Esophagus muscularis mucosa (tissue), 4 donors: Measurements from ENCODE around the gene ETV4. TPM values are rescaled to one million over a fixed set of nuclear protein-coding genes. Genes with fewer than 3 reads are reported as not detected.

Experiments used
- DNase-seq: peaks from one replicate; pipeline ENCODE4 v3.0.0-alpha.2; 2017; ENCODE audit errors: extremely low spot score
- H3K27ac ChIP-seq, 4 donors: fragments of 200-600 bp; sonication (generic); replicated peaks in 1 of 4; 1 replicate in 3 of 4; 2 replicates in 1 of 4; pipeline ENCODE4 v1.5.1; 2016 to 2019; ENCODE audit warnings: mild to moderate bottlenecking in 1 of 4
- H3K27me3 ChIP-seq, 4 donors: fragments of 200-600 bp; sonication (generic); one replicate each; pipeline versions ENCODE4 v1.5.1 to v1.6.0; 2016 to 2019
- H3K36me3 ChIP-seq, 4 donors: fragments of 200-600 bp; sonication (generic); one replicate each; pipeline ENCODE4 v1.5.1; 2016 to 2019
- H3K4me1 ChIP-seq, 4 donors: fragments of 200-600 bp; sonication (generic); one replicate each; pipeline ENCODE4 v1.5.1; 2016 to 2019
- H3K4me3 ChIP-seq, 4 donors: fragments of 200-600 bp; sonication (generic); 1 replicate in 2 of 4; 2 replicates in 2 of 4; pipeline ENCODE4 v1.5.1; 2016 to 2019; ENCODE audit warnings: mild to moderate bottlenecking in 4 of 4, moderate library complexity in 1 of 4
- H3K9me3 ChIP-seq, 4 donors: fragments of 200-600 bp; sonication (generic); 1 replicate in 3 of 4; 2 replicates in 1 of 4; pipeline ENCODE4 v1.5.1; 2016 to 2019
- CTCF ChIP-seq, 3 experiments: fragments of 200-600 bp in 2 of 3; fragments of 450-650 bp in 1 of 3; sonication (generic) in 2 of 3; IDR thresholded peaks; one replicate each; pipeline ENCODE4 v1.5.1; 2017 to 2019; ENCODE audit warnings: antibody characterized with exemption in 3 of 3, mild to moderate bottlenecking in 2 of 3, moderate library complexity in 1 of 3
- EP300 ChIP-seq: sonication (generic); formaldehyde crosslinking; IDR thresholded peaks from one replicate; pipeline ENCODE4 v1.6.1; 2017; ENCODE audit warnings: antibody characterized with exemption
- POLR2A ChIP-seq: fragments of 450-650 bp; IDR thresholded peaks from one replicate; pipeline ENCODE4 v1.6.1; 2017; ENCODE audit warnings: antibody characterized with exemption, moderate library complexity, mild to moderate bottlenecking, low read depth
- POLR2AphosphoS5 ChIP-seq, 2 donors: sonication (generic); formaldehyde crosslinking; IDR thresholded peaks; one replicate each; pipeline ENCODE4 v1.6.1; 2017; ENCODE audit warnings: antibody characterized with exemption in 2 of 2
- WGBS: methylation state at CpG from one replicate; pipeline ENCODE4 v1.1.5; 2018; 5-methylcytosine and 5-hydroxymethylcytosine counted together
- intact Hi-C: fragments of 100-400 bp; cut with DNase I; formaldehyde crosslinking; loops from one replicate; pipeline ENCODE4 v1.15.1; 2023
- total RNA-seq, 4 donors: library from RNA; depleted of rRNA; stranded (reverse); fragments of >200 nt; gene quantifications; one replicate each; pipeline versions ENCODE4 v1.1.0 to v1.2.1, GENCODE V29; 2016

The ETV4 gene
- total RNA-seq, 4 donors from 2014 or later, result 0.19 to 1.3 (median 0.83) TPM; not detected in 1

- H3K27ac ChIP-seq, result no peak overlapping the region
- WGBS, result 85% methylated on average over 6 of the region's 7 CpGs
- peaks cover 0 to 22% (median 0%) of the 10 kb centered on the region in 4 donors for H3K27me3 ChIP-seq
- peaks cover 4 to 15% (median 13%) of the 10 kb centered on the region in 4 donors for H3K4me1 ChIP-seq
- TF ChIP-seq POLR2A (no peak), CTCF (IDR thresholded peaks at IDR 0.05) (no peak), EP300 (no peak), POLR2AphosphoS5 (IDR thresholded peaks at IDR 0.05) (no peak)
- no peaks in the 10 kb centered on the region for H3K36me3 ChIP-seq
- no peak overlapping the region for H3K4me3 ChIP-seq
- intact Hi-C loops, result no loop called here
- no peak for DNase-seq
- no peaks in the 10 kb centered on the region for H3K9me3 ChIP-seq
Measured at GRCh38 chr17:43560461-43561427, 14.6 kb upstream of the ETV4 start.

GRCh38 chr17:43559161-43559816, 13.1 kb upstream of the ETV4 start:
- intact Hi-C loops, result no loop called here
- no peak for DNase-seq
- peaks cover 4 to 15% (median 13%) of the 10 kb centered on the region in 4 donors for H3K4me1 ChIP-seq
- no peak overlapping the region for H3K27ac ChIP-seq
- no peak for TF ChIP-seq EP300
- H3K9me3 ChIP-seq, result no peaks in the 10 kb centered on the region
- H3K4me3 ChIP-seq, result no peak overlapping the region
- peaks cover 0 to 15% (median 0%) of the 10 kb centered on the region in 4 donors for H3K27me3 ChIP-seq
- no peaks in the 10 kb centered on the region for H3K36me3 ChIP-seq
- WGBS, result 91% methylated on average over 4 of the region's 7 CpGs

GRCh38 chr17:43558805-43559160, 12.6 kb upstream of the ETV4 start:
- H3K27ac ChIP-seq, result no peak overlapping the region
- no peak for TF ChIP-seq POLR2AphosphoS5 (IDR thresholded peaks at IDR 0.05)
- TF ChIP-seq CTCF (IDR thresholded peaks at IDR 0.05), result no peak
- TF ChIP-seq POLR2A, result no peak
- TF ChIP-seq EP300, result no peak
- intact Hi-C loops, result no loop called here
- no peaks in the 10 kb centered on the region for H3K9me3 ChIP-seq
- no peaks in the 10 kb centered on the region for H3K36me3 ChIP-seq
- peaks cover 0 to 15% (median 0%) of the 10 kb centered on the region in 4 donors for H3K27me3 ChIP-seq
- DNase-seq, result no peak
- H3K4me1 ChIP-seq, result peaks cover 4 to 15% (median 13%) of the 10 kb centered on the region in 4 donors
- no peak overlapping the region for H3K4me3 ChIP-seq
- 87% methylated on average over 5 of the region's 5 CpGs for WGBS

GRCh38 chr17:43556292-43556691, 10.2 kb upstream of the ETV4 start:
- 71% methylated on average over 5 of the region's 5 CpGs for WGBS
- no peak for DNase-seq

More at GRCh38 chr17:43556292-43556691, 10.2 kb upstream of the ETV4 start:
- Histone ChIP-seq H3K36me3 (no peaks in the 10 kb centered on the region), H3K27ac (no peak overlapping the region), H3K4me1 (peaks cover 5 to 9% (median 7%) of the 10 kb centered on the region in 4 donors), H3K27me3 (no peaks in the 10 kb centered on the region), H3K4me3 (no peak overlapping the region), H3K9me3 (no peaks in the 10 kb centered on the region)
- TF ChIP-seq POLR2AphosphoS5 (IDR thresholded peaks at IDR 0.05) (no peak), EP300 (no peak), POLR2A (no peak), CTCF (IDR thresholded peaks at IDR 0.05) (no peak)
- intact Hi-C loops, result no loop called here
